Parathyroid adenoma (tissue), 2 donors: Measurements from ENCODE around the gene PPARD.

Source experiments
- H2AFZ ChIP-seq: fragments of 300-600 bp; sonication (generic); one replicate; pipeline ENCODE4 v1.7.0; 2017; ENCODE audit warnings: antibody characterized with exemption, mild to moderate bottlenecking
- H3K27ac ChIP-seq: fragments of 300-600 bp; sonication (generic); one replicate; pipeline ENCODE4 v1.7.0; 2017
- H3K27me3 ChIP-seq: fragments of 300-600 bp; sonication (generic); one replicate; pipeline ENCODE4 v1.7.0; 2017; ENCODE audit warnings: low read length; ENCODE audit not compliant: control insufficient read depth, insufficient read depth
- H3K36me3 ChIP-seq: fragments of 300-600 bp; sonication (generic); one replicate; pipeline ENCODE4 v1.7.0; 2017; ENCODE audit warnings: low read length; ENCODE audit not compliant: control insufficient read depth, insufficient read depth
- H3K4me1 ChIP-seq: fragments of 300-600 bp; sonication (generic); one replicate; pipeline ENCODE4 v1.7.0; 2017; ENCODE audit warnings: control low read depth
- H3K4me2 ChIP-seq: fragments of 300-600 bp; sonication (generic); one replicate; pipeline ENCODE4 v1.7.0; 2017; ENCODE audit warnings: low read length
- H3K4me3 ChIP-seq: fragments of 300-600 bp; sonication (generic); one replicate; pipeline ENCODE4 v1.7.0; 2017; ENCODE audit warnings: low read depth, low read length
- H3K79me2 ChIP-seq: fragments of 300-600 bp; sonication (generic); one replicate; pipeline ENCODE4 v1.7.0; 2017; ENCODE audit warnings: control low read depth
- H3K9ac ChIP-seq: fragments of 300-600 bp; sonication (generic); one replicate; pipeline ENCODE4 v1.7.0; 2017; ENCODE audit warnings: mild to moderate bottlenecking
- H3K9me3 ChIP-seq: fragments of 300-600 bp; sonication (generic); one replicate; pipeline ENCODE4 v1.7.0; 2017; ENCODE audit warnings: low read length; ENCODE audit not compliant: control insufficient read depth
- TF ChIP-seq, protein P1 (sequence below): fragments of 300-600 bp; sonication (generic); IDR thresholded peaks from one replicate; pipeline ENCODE4 v1.7.0; 2017; ENCODE audit warnings: antibody characterized with exemption, mild to moderate bottlenecking
- donor health status: primary hyperparathyroidism.

PPARD gene

DNA sequence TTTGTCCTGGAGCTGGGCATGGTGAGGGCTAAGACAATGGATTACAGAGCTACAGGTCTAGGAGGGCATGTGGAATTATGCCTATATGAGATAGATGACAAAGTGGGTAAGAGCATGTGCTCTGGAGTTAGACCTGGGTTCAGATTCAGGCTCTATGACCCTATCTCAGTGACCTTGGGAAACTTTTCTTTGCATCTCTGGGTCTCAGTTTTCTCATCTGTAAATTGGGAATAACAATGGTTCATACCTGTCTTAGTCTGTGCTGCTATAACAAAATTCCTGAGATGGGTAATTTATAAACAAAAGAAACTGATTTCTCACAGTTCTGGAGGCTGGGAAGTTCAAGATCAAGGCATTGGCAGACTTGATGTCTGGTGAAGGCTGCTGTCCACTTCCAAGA, 30.3 kb downstream of the PPARD start:
- Histone ChIP-seq H2AFZ (no peak overlapping the region), H3K27ac (no peak overlapping the region), H3K79me2 (peaks cover 64% of the 10 kb centered on the region), H3K36me3 (no peaks in the 10 kb centered on the region), H3K4me2 (no peak overlapping the region), H3K4me1 (peaks cover 11% of the 10 kb centered on the region), H3K9me3 (no peaks in the 10 kb centered on the region), H3K4me3 (no peak overlapping the region), H3K27me3 (no peaks in the 10 kb centered on the region), H3K9ac (no peak overlapping the region)
- TF ChIP-seq, protein P1, sequence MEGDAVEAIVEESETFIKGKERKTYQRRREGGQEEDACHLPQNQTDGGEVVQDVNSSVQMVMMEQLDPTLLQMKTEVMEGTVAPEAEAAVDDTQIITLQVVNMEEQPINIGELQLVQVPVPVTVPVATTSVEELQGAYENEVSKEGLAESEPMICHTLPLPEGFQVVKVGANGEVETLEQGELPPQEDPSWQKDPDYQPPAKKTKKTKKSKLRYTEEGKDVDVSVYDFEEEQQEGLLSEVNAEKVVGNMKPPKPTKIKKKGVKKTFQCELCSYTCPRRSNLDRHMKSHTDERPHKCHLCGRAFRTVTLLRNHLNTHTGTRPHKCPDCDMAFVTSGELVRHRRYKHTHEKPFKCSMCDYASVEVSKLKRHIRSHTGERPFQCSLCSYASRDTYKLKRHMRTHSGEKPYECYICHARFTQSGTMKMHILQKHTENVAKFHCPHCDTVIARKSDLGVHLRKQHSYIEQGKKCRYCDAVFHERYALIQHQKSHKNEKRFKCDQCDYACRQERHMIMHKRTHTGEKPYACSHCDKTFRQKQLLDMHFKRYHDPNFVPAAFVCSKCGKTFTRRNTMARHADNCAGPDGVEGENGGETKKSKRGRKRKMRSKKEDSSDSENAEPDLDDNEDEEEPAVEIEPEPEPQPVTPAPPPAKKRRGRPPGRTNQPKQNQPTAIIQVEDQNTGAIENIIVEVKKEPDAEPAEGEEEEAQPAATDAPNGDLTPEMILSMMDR = no peak

DNA sequence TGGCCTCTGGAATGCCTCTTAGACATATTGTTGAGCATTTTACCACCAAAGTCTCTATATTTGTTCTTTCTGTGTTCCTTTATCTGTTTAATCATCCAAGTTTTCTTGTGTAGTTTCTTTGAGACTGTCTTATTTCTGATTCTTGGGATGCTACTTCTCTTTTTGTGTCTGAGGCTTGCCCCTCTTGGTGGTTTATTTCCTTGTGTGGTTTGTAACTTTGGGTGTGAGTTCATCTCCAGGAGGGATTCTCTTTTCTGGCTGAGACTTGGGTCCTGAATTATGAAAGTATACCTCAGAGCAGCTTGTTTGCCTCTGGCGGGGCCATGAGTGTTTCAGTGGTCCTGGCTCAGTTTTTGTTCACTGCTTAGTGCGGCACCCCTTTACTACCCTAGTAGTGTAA, 33.9 kb downstream of the PPARD start:
- H3K9me3 ChIP-seq = no peaks in the 10 kb centered on the region

DNA sequence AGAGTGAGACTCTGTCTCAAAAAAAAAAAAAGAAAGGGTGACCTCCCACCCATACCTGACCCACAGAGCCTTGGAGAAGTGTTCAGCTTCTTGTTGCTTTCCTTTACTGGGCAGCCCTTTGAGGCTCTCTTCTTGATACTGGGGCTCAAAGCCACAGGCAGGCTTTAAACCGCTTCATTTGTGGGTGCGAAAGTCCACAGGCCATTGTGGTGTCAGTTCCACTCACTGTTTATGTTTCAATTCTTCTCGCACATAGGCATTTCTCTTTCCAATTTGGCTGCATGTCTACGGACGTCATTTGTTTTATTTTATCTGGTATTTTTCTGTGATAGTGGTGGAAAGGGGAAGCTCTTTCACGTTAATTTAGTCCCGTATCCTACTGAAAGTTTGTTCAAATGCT, 34.6 kb downstream of the PPARD start:
- no peak overlapping the region for H3K27ac ChIP-seq
- H3K27me3 ChIP-seq = no peaks in the 10 kb centered on the region
- TF ChIP-seq, protein P1 = no peak
- H3K4me3 ChIP-seq = no peak overlapping the region
- no peak overlapping the region for H3K4me2 ChIP-seq
- no peaks in the 10 kb centered on the region for H3K36me3 ChIP-seq
- no peak overlapping the region for H2AFZ ChIP-seq
- H3K9ac ChIP-seq = no peak overlapping the region
- peaks cover 54% of the 10 kb centered on the region for H3K79me2 ChIP-seq
- H3K9me3 ChIP-seq = no peaks in the 10 kb centered on the region
- H3K4me1 ChIP-seq = no peaks in the 10 kb centered on the region

More for the DNA sequence above, 33.9 kb downstream of the PPARD start:
- H3K4me2 ChIP-seq = no peak overlapping the region
- TF ChIP-seq, protein P1 = no peak
- no peak overlapping the region for H2AFZ ChIP-seq
- no peaks in the 10 kb centered on the region for H3K4me1 ChIP-seq
- H3K27ac ChIP-seq = no peak overlapping the region
- H3K79me2 ChIP-seq = peaks cover 59% of the 10 kb centered on the region
- H3K4me3 ChIP-seq = no peak overlapping the region
- H3K27me3 ChIP-seq = no peaks in the 10 kb centered on the region
- no peak overlapping the region for H3K9ac ChIP-seq
- H3K36me3 ChIP-seq = no peaks in the 10 kb centered on the region

DNA sequence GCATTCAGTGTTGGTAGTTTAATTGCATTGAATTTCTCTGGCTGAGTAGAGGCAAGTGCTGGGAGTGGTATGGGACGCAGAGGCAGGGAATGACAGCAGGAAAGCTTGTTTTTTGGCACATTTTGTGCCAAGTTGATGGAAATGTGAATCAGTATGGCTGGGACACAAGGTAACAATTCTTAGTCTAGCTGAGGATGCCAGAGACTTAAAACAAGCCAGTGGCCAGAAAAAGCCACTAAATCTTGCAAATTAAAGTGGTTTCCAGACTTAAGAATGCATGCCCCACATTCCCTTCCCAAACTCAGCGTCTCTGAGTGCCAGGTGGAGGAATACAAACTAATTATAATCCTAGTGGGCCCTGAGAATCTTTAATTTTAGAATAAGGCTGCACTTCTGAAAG, 35.9 kb downstream of the PPARD start:
- H3K27me3 ChIP-seq = no peaks in the 10 kb centered on the region
- H3K9me3 ChIP-seq = no peaks in the 10 kb centered on the region
- H2AFZ ChIP-seq = no peak overlapping the region
- H3K9ac ChIP-seq = no peak overlapping the region
- no peak overlapping the region for H3K4me2 ChIP-seq
- H3K27ac ChIP-seq = no peak overlapping the region
- H3K4me1 ChIP-seq = no peaks in the 10 kb centered on the region
- no peak overlapping the region for H3K4me3 ChIP-seq
- peaks cover 45% of the 10 kb centered on the region for H3K79me2 ChIP-seq
- TF ChIP-seq, protein P1 = no peak
- H3K36me3 ChIP-seq = no peaks in the 10 kb centered on the region

DNA sequence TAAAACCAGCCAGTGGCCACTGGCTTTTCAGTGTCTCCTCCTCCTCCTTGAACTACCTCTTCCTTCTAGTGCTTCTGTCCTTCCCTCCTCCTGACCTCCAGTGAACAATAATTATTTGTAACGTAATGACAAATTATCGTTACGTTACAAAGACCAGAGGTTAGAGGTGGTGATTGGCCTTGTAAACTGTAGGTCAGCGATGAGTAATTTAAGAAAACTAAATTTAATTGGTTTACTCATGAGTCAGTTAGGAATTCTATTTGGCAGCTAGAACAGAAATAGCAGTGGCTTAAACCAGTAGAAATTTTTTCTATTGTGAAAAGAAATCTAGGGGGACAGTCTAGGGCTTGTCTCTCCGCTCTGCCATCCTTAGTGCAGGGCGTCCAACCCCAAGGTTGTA, 38.8 kb downstream of the PPARD start:
- H2AFZ ChIP-seq = no peak overlapping the region
- peaks cover 2% of the 10 kb centered on the region for H3K4me1 ChIP-seq
- TF ChIP-seq, protein P1 = no peak
- H3K4me3 ChIP-seq = no peak overlapping the region
- peaks cover 32% of the 10 kb centered on the region for H3K79me2 ChIP-seq
- H3K9ac ChIP-seq = no peak overlapping the region
- no peaks in the 10 kb centered on the region for H3K36me3 ChIP-seq
- H3K27ac ChIP-seq = no peak overlapping the region
- no peaks in the 10 kb centered on the region for H3K27me3 ChIP-seq
- H3K9me3 ChIP-seq = no peaks in the 10 kb centered on the region
- no peak overlapping the region for H3K4me2 ChIP-seq
